Mucosa of rectum (tissue), 2 donors: Measurements from ENCODE around the gene TRAF3.
A peak's percentile ranks its signal among the peaks of the same experiment; 100 is the strongest.

Source experiments
- H3K27ac ChIP-seq, 2 donors: one replicate each; pipeline ENCODE4 v1.7.0; 2013; ENCODE audit warnings: inconsistent platforms in 2 of 2, low read depth in 2 of 2, low read length in 2 of 2
- H3K27me3 ChIP-seq, 2 donors: one replicate each; pipeline ENCODE4 v1.7.0; 2013; ENCODE audit warnings: low read length in 2 of 2; ENCODE audit not compliant: control insufficient read depth in 2 of 2, insufficient read depth in 2 of 2
- H3K36me3 ChIP-seq, 2 donors: one replicate each; pipeline ENCODE4 v1.7.0; 2013; ENCODE audit warnings: low read length in 2 of 2; ENCODE audit not compliant: control insufficient read depth in 2 of 2, insufficient read depth in 2 of 2
- H3K4me1 ChIP-seq, 2 donors: one replicate each; pipeline ENCODE4 v1.7.0; 2013; ENCODE audit warnings: low read length in 2 of 2, mild to moderate bottlenecking in 1 of 2; ENCODE audit not compliant: control insufficient read depth in 2 of 2, insufficient read depth in 2 of 2
- H3K4me3 ChIP-seq, 2 donors: one replicate each; pipeline ENCODE4 v1.7.0; 2013; ENCODE audit warnings: low read length in 2 of 2
- H3K9ac ChIP-seq, 2 donors: one replicate each; pipeline ENCODE4 v1.7.0; 2013; ENCODE audit warnings: low read length in 2 of 2, low read depth in 1 of 2, mild to moderate bottlenecking in 1 of 2
- H3K9me3 ChIP-seq, 2 donors: one replicate each; pipeline ENCODE4 v1.7.0; 2013; ENCODE audit warnings: low read length in 2 of 2; ENCODE audit not compliant: control insufficient read depth in 2 of 2
- donor health status: healthy.
- donor health status: Normal muscosa, but diverticular disease.

The TRAF3 gene

GRCh38 chr14:102933618-102934231 lies 156.5 kb downstream of the TRAF3 start:
- H3K4me3 ChIP-seq: no peak overlapping the region
- no peaks in the 10 kb centered on the region for H3K9me3 ChIP-seq
- no peak overlapping the region for H3K9ac ChIP-seq
- peaks cover 9 to 11% of the 10 kb centered on the region in 2 donors for H3K4me1 ChIP-seq
- no peak overlapping the region for H3K27ac ChIP-seq
- H3K27me3 ChIP-seq: peaks cover 0 to 4% of the 10 kb centered on the region in 2 donors
- peaks cover 30 to 32% of the 10 kb centered on the region in 2 donors for H3K36me3 ChIP-seq

DNA sequence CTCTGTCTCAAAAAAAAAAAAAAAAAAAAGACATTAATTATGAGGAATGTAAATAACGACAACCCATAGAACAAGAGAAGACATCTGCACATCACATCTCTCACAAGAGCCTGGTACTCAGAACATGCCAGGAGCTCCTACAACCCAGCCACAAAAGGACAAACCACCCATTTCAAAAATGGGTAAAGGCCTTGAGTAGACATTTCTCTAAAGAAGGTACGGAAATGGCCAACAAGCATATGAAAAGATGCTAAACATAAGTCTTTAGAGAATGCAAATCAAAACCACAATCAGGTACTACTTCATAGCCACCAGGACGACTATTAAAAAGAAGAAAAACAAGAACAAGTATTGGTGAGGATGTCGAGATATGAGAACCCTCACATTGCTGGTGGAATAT lies 158.5 kb downstream of the TRAF3 start:
- peaks cover 0 to 4% of the 10 kb centered on the region in 2 donors for H3K4me1 ChIP-seq
- H3K9me3 ChIP-seq: no peaks in the 10 kb centered on the region
- H3K9ac ChIP-seq: no peak overlapping the region
- peaks cover 37 to 44% of the 10 kb centered on the region in 2 donors for H3K36me3 ChIP-seq
- no peak overlapping the region for H3K4me3 ChIP-seq
- no peak overlapping the region for H3K27ac ChIP-seq
- no peaks in the 10 kb centered on the region for H3K27me3 ChIP-seq

GRCh38 chr14:102937331-102938175 lies 160.3 kb downstream of the TRAF3 start:
- Histone ChIP-seq H3K27ac (no peak overlapping the region), H3K9me3 (no peaks in the 10 kb centered on the region), H3K27me3 (no peaks in the 10 kb centered on the region), H3K4me1 (peaks cover 0 to 7% of the 10 kb centered on the region in 2 donors), H3K36me3 (peaks cover 39 to 42% of the 10 kb centered on the region in 2 donors), H3K9ac (no peak overlapping the region), H3K4me3 (no peak overlapping the region)

- no peak overlapping the region for H3K4me3 ChIP-seq
- peaks cover 37 to 41% of the 10 kb centered on the region in 2 donors for H3K36me3 ChIP-seq
- no peak overlapping the region for H3K9ac ChIP-seq
- H3K27ac ChIP-seq: no peak overlapping the region
- no peaks in the 10 kb centered on the region for H3K27me3 ChIP-seq
- H3K4me1 ChIP-seq: peaks cover 0 to 7% of the 10 kb centered on the region in 2 donors
- no peaks in the 10 kb centered on the region for H3K9me3 ChIP-seq
These were observed 160.9 kb downstream of the TRAF3 start for GRCh38 chr14:102938191-102938590.

DNA sequence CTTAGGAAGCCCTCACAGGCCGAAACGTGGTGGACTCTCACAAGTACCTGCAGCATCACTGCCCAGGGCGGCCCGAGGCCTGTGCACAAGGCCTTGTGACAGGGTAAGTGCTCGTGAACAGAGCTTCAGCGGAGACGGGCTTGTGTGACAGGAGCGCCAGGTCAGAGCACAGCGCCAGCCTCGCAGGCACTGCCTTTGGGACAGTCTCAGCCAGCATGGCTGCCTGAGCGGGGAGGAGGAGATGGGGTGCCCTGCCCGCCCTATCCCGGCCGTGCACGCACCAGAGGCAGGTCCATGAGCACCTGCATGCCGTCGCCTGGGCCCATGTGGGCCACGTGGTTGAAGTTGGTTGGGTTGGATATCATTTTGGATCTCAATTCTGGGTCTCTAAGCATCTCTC lies 162.1 kb downstream of the TRAF3 start:
- H3K9me3 ChIP-seq: no peaks in the 10 kb centered on the region
- peaks cover 0 to 7% of the 10 kb centered on the region in 2 donors for H3K4me1 ChIP-seq
- H3K4me3 ChIP-seq: no peak overlapping the region
- H3K36me3 ChIP-seq: peaks cover 41 to 48% of the 10 kb centered on the region in 2 donors
- no peaks in the 10 kb centered on the region for H3K27me3 ChIP-seq
- H3K27ac ChIP-seq: no peak overlapping the region
- H3K9ac ChIP-seq: no peak overlapping the region

- Histone ChIP-seq H3K4me3 (no peak overlapping the region), H3K27ac (peak overlapping the region in 1 of 2 donors; percentile 49), H3K27me3 (no peaks in the 10 kb centered on the region), H3K36me3 (peaks cover 45 to 54% of the 10 kb centered on the region in 2 donors), H3K9ac (no peak overlapping the region), H3K4me1 (peaks cover 0 to 7% of the 10 kb centered on the region in 2 donors), H3K9me3 (no peaks in the 10 kb centered on the region)
These were observed 162.7 kb downstream of the TRAF3 start for GRCh38 chr14:102939820-102940561.

DNA sequence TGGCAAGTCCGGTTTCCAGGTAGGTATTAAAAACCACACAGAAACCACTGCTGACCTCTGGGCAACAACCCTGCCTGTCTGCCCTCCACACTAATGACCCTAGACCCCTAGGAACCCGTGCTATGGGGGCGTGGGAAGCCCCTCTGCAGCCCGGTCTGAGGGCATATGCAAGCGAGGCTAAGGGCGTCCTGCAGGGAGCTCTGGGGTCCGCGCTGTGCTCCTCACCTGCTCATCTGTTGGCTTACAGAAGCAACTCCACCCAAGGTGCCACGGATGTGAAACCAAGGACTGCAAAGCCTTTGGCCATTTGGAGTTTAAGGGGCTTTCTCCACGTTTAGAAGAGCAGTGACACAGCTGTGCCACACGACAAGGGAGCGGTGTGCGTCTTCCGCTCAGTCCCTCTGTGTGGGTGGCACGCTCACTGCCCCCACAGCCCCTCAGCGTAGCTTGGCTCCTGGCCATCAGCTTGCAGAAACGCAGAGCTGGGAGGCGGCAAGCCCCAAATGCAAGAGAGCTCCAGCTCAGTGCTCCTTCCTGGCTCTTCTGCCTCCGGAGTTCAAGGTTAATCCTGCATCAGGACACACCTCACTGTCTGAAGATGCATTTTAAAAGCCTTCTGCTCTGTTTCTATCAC lies 163.6 kb downstream of the TRAF3 start:
- no peaks in the 10 kb centered on the region for H3K27me3 ChIP-seq
- no peak overlapping the region for H3K4me3 ChIP-seq
- no peaks in the 10 kb centered on the region for H3K9me3 ChIP-seq
- H3K36me3 ChIP-seq: peaks cover 54 to 61% of the 10 kb centered on the region in 2 donors
- H3K4me1 ChIP-seq: peaks cover 0 to 7% of the 10 kb centered on the region in 2 donors
- peak overlapping the region in 1 of 2 donors; percentile 49 for H3K27ac ChIP-seq
- no peak overlapping the region for H3K9ac ChIP-seq

GRCh38 chr14:102941419-102942011 lies 164.3 kb downstream of the TRAF3 start:
- peaks cover 0 to 7% of the 10 kb centered on the region in 2 donors for H3K4me1 ChIP-seq
- H3K27ac ChIP-seq: no peak overlapping the region
- H3K27me3 ChIP-seq: no peaks in the 10 kb centered on the region
- H3K4me3 ChIP-seq: no peak overlapping the region
- no peaks in the 10 kb centered on the region for H3K9me3 ChIP-seq
- no peak overlapping the region for H3K9ac ChIP-seq
- H3K36me3 ChIP-seq: peaks cover 58 to 65% of the 10 kb centered on the region in 2 donors

DNA sequence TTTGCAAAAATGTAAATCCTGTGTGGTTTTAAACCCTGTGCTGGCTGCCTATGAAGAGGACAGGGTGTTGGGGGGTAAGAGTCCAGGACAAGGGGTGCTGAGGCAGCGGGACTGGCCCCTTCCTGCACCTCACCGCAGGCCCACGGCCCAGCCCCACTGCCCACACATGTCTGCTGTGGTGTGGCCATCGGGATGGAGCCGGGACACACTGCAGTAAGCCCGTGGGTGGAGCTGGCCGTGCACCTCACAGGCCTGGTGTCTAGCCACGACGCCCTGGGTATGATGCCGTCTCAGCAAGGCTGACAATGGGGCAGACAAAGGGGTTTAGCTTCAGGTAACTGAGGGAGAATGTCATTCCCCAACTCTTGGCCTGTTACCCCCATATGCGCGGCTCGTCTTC lies 164.8 kb downstream of the TRAF3 start:
- Histone ChIP-seq H3K4me1 (peaks cover 0 to 7% of the 10 kb centered on the region in 2 donors), H3K27ac (no peak overlapping the region), H3K27me3 (no peaks in the 10 kb centered on the region), H3K9me3 (no peaks in the 10 kb centered on the region), H3K9ac (no peak overlapping the region), H3K36me3 (peaks cover 62 to 69% of the 10 kb centered on the region in 2 donors), H3K4me3 (no peak overlapping the region)
